Prostate gland (tissue), 2 donors: ENCODE measurements around the gene RABEP2.

Source experiments
- POLR2A ChIP-seq: fragments of 450-650 bp; IDR thresholded peaks from one replicate; pipeline ENCODE4 v1.6.1; 2016; ENCODE audit warnings: antibody characterized with exemption, mild to moderate bottlenecking
- TF ChIP-seq, protein P1 (sequence below), 4 experiments: fragments of 200-600 bp in 2 of 4; fragments of 450-650 bp in 2 of 4; sonication (generic) in 2 of 4; IDR thresholded peaks; 1 replicate in 3 of 4; 2 replicates in 1 of 4; pipeline ENCODE4 v1.5.1; 2016 to 2019; ENCODE audit warnings: antibody characterized with exemption in 4 of 4, mild to moderate bottlenecking in 2 of 4, moderate library complexity in 2 of 4

GRCh38 chr16:28917095-28917494, 7.9 kb downstream of the RABEP2 start:
- TF ChIP-seq POLR2A, result no peak
- TF ChIP-seq, protein P1, sequence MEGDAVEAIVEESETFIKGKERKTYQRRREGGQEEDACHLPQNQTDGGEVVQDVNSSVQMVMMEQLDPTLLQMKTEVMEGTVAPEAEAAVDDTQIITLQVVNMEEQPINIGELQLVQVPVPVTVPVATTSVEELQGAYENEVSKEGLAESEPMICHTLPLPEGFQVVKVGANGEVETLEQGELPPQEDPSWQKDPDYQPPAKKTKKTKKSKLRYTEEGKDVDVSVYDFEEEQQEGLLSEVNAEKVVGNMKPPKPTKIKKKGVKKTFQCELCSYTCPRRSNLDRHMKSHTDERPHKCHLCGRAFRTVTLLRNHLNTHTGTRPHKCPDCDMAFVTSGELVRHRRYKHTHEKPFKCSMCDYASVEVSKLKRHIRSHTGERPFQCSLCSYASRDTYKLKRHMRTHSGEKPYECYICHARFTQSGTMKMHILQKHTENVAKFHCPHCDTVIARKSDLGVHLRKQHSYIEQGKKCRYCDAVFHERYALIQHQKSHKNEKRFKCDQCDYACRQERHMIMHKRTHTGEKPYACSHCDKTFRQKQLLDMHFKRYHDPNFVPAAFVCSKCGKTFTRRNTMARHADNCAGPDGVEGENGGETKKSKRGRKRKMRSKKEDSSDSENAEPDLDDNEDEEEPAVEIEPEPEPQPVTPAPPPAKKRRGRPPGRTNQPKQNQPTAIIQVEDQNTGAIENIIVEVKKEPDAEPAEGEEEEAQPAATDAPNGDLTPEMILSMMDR (IDR thresholded peaks at IDR 0.05), result no peak
